Colonic mucosa (tissue), 4 donors: Measurements from ENCODE around the gene ALOX5AP. TPM values are rescaled to one million over a fixed set of nuclear protein-coding genes. Genes with fewer than 3 reads are reported as not detected.

ENCODE experiments used
- DNase-seq: peaks from one replicate; pipeline ENCODE4 v3.0.0-alpha.2; 2020
- H3K27ac ChIP-seq: fragments of 200-600 bp; one replicate; pipeline ENCODE4 v1.8.0; 2021
- H3K27me3 ChIP-seq: fragments of 200-600 bp; one replicate; pipeline ENCODE4 v1.8.0; 2021
- H3K36me3 ChIP-seq: fragments of 200-600 bp; one replicate; pipeline ENCODE4 v1.8.0; 2021
- H3K4me1 ChIP-seq: fragments of 200-600 bp; one replicate; pipeline ENCODE4 v1.8.0; 2021; ENCODE audit warnings: mild to moderate bottlenecking
- H3K4me3 ChIP-seq: fragments of 200-600 bp; one replicate; pipeline ENCODE4 v1.8.0; 2021
- H3K9ac ChIP-seq, 2 donors: one replicate each; pipeline ENCODE4 v1.7.0; 2013; ENCODE audit warnings: control low read depth in 2 of 2, low read depth in 2 of 2, low read length in 2 of 2
- H3K9me3 ChIP-seq: fragments of 200-600 bp; one replicate; pipeline ENCODE4 v1.8.0; 2021
- CTCF ChIP-seq: fragments of 200-600 bp; IDR thresholded peaks from one replicate; pipeline ENCODE4 v1.8.0; 2022; ENCODE audit warnings: antibody characterized with exemption, mild to moderate bottlenecking
- intact Hi-C: fragments of 100-400 bp; cut with DNase I; formaldehyde crosslinking; loops from one replicate; pipeline ENCODE4 v1.14.1; 2022
- total RNA-seq, 2 donors: library from RNA; stranded (reverse); fragmentation: NEBNext Ultra II Directional in 1 of 2; extraction: Animal tissue kit (Norgen Biotek cat#: 25700) in 1 of 2; gene quantifications; one replicate each; pipeline ENCODE4 v1.2.1, GENCODE V29; 2021
- donor health status: healthy.
- donor health status: DM: no; HTN: no; CAD: no.
- donor health status: DM: no; HTN: no; CAD: no.

The ALOX5AP gene
- total RNA-seq, 2 donors from 2014 or later, result 5.0 to 5.1 TPM

- TF ChIP-seq CTCF, result no peak
- H3K4me3 ChIP-seq, result no peak overlapping the region
- no peaks in the 10 kb centered on the region for H3K27me3 ChIP-seq
- H3K4me1 ChIP-seq, result no peaks in the 10 kb centered on the region
- H3K27ac ChIP-seq, result no peak overlapping the region
- H3K9me3 ChIP-seq, result no peaks in the 10 kb centered on the region
- intact Hi-C loops, result no loop called here
- H3K9ac ChIP-seq, result no peak overlapping the region
- DNase-seq, result no peak
- H3K36me3 ChIP-seq, result no peaks in the 10 kb centered on the region
Measured at GRCh38 chr13:30797847-30798535, 62.6 kb downstream of the ALOX5AP start.

DNA sequence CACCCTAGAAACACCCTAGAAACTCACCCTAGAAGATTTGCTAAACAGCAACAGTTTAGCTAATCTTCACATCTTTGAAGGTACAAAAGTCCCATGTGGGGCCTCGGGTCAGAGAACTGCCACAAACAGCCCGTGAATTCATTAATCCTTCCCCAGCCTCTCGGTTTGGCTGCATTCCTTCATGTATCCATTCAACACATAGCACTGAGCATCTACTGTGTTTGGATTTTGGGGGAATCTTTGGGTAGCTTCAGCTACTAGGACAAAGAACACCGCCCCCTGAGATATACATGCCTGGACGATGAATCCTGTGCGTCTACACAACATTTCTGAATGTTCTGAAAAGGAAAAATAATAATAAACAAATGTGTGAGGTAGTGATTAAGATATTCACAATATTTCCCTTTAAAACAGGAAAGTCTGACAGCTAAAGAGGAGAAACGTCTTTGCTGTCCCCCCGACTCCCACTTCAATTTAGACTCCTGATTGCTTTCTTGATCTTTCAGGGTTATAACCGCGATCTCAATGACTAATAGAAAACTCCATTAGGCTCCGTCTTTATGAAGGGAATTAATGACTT, 63.5 kb downstream of the ALOX5AP start:
- no peak for TF ChIP-seq CTCF

GRCh38 chr13:30799356-30799824, 64.0 kb downstream of the ALOX5AP start:
- no peak for DNase-seq
- Histone ChIP-seq H3K9me3 (no peaks in the 10 kb centered on the region), H3K27ac (no peak overlapping the region), H3K4me3 (no peak overlapping the region), H3K4me1 (no peaks in the 10 kb centered on the region), H3K27me3 (no peaks in the 10 kb centered on the region), H3K9ac (no peak overlapping the region), H3K36me3 (no peaks in the 10 kb centered on the region)
- TF ChIP-seq CTCF, result no peak
- intact Hi-C loops, result no loop called here

More for the DNA sequence above, 63.5 kb downstream of the ALOX5AP start:
- Histone ChIP-seq H3K4me1 (no peaks in the 10 kb centered on the region), H3K9ac (no peak overlapping the region), H3K27ac (no peak overlapping the region), H3K9me3 (no peaks in the 10 kb centered on the region), H3K27me3 (no peaks in the 10 kb centered on the region), H3K4me3 (no peak overlapping the region), H3K36me3 (no peaks in the 10 kb centered on the region)
- intact Hi-C loops, result no loop called here
- no peak for DNase-seq

DNA sequence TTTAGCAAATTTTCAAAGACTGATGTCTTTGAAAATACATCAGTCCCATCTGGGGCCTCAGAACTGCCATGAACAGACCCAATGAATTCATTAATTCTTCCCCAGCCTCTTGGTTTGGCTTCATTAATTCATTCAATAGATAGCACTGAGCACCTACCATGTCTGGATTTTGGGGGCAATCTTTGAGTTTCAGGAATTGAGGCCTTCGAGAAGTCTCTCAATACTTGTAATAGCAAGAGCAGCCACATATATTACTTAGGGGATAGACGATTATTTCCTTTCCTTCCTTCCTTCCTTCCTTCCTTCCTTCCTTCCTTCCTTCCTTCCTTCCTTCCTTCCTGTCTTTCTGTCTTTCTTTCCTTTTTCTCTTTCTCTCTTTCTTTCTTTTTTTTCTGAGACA, 64.8 kb downstream of the ALOX5AP start:
- H3K27ac ChIP-seq, result no peak overlapping the region
- no peaks in the 10 kb centered on the region for H3K4me1 ChIP-seq
- no peak overlapping the region for H3K4me3 ChIP-seq
- intact Hi-C loops, result loop anchor here (5.0 kb wide), 2 partner anchors 123 to 668 kb away; no protein-coding TSS in a partner anchor
- H3K9me3 ChIP-seq, result no peaks in the 10 kb centered on the region
- DNase-seq, result no peak
- H3K27me3 ChIP-seq, result no peaks in the 10 kb centered on the region
- H3K36me3 ChIP-seq, result no peaks in the 10 kb centered on the region
- H3K9ac ChIP-seq, result no peak overlapping the region
- no peak for TF ChIP-seq CTCF

- H3K4me3 ChIP-seq, result no peak overlapping the region
- H3K36me3 ChIP-seq, result no peaks in the 10 kb centered on the region
- no peaks in the 10 kb centered on the region for H3K27me3 ChIP-seq
- H3K27ac ChIP-seq, result no peak overlapping the region
- no peaks in the 10 kb centered on the region for H3K4me1 ChIP-seq
- intact Hi-C loops, result loop anchor here (2.0 to 5.0 kb wide), 3 partner anchors 62 to 670 kb away; no protein-coding TSS in a partner anchor
- TF ChIP-seq CTCF, result no peak
- H3K9ac ChIP-seq, result peak overlapping the region in 1 of 2 donors; percentile 51
- DNase-seq, result no peak
- no peaks in the 10 kb centered on the region for H3K9me3 ChIP-seq
Measured at GRCh38 chr13:30802501-30802900, 67.2 kb downstream of the ALOX5AP start.
